Panc1 (cell line): ENCODE results near the gene EHBP1L1. TPM values are rescaled to one million over a fixed set of nuclear protein-coding genes. Genes with fewer than 3 reads are reported as not detected.

Source experiments
- ATAC-seq: fragments of 200-7000 bp; cut with Tn5 transposase; 2 replicates; pipeline ENCODE4 v1.9.1; 2020; ENCODE audit warnings: mild to moderate bottlenecking, moderate library complexity
- BruUV-seq: library from RNA; stranded (reverse); fragments of 400-500 nt; replicated peaks from 2 replicates; lab custom pipeline; 2021; lab: Mats Ljungman, UMichigan
- CTCF ChIA-PET: fragments of 300-600 bp; sonication (Branson Sonifier 250); formaldehyde crosslinking; loops from one replicate; lab custom pipeline; 2022; ENCODE audit warnings: antibody characterized with exemption; lab: Charles Lee
- POLR2A ChIA-PET: fragments of 300-600 bp; sonication (Branson Sonifier 250); formaldehyde crosslinking; loops from one replicate; lab custom pipeline; 2022; ENCODE audit warnings: antibody characterized with exemption; lab: Charles Lee
- DNase-seq: peaks from one replicate; pipeline ENCODE4 v3.0.0-alpha.2; 2010; ENCODE audit warnings: low read depth, low spot score
- H3K27ac ChIP-seq: 2 replicates; pipeline ENCODE4 v1.5.1; 2011; ENCODE audit warnings: mild to moderate bottlenecking, low read length, inconsistent platforms
- H3K27me3 ChIP-seq: fragments of 200-500 bp; sonication (Bioruptor generic); 2 replicates; pipeline ENCODE4 v1.6.0; 2014; ENCODE audit warnings: low read length, inconsistent platforms; ENCODE audit not compliant: control insufficient read depth, insufficient read depth
- H3K36me3 ChIP-seq: fragments of 200-500 bp; sonication (Bioruptor generic); 2 replicates; pipeline ENCODE4 v1.5.1; 2014; ENCODE audit warnings: inconsistent platforms, mild to moderate bottlenecking, low read length, moderate library complexity; ENCODE audit not compliant: control insufficient read depth, insufficient read depth
- H3K4me1 ChIP-seq: 2 replicates; pipeline ENCODE4 v1.5.1; 2011; ENCODE audit warnings: inconsistent platforms, mild to moderate bottlenecking, low read length, moderate library complexity; ENCODE audit not compliant: control insufficient read depth, insufficient read depth
- H3K4me3 ChIP-seq, 2 experiments: 2 replicates each; pipeline ENCODE4 v1.5.1; 2011 to 2012; ENCODE audit warnings: low read depth in 2 of 2, low read length in 2 of 2, mild to moderate bottlenecking in 2 of 2, inconsistent platforms in 1 of 2, moderate library complexity in 1 of 2
- H3K9me3 ChIP-seq: fragments of 200-500 bp; sonication (Bioruptor generic); 2 replicates; pipeline ENCODE4 v1.5.1; 2014; ENCODE audit warnings: low read depth, mild to moderate bottlenecking, inconsistent platforms, low read length, moderate library complexity; ENCODE audit not compliant: control insufficient read depth, insufficient read depth
- CTCF ChIP-seq: fragments of 450-650 bp; IDR thresholded peaks from 2 replicates; pipeline ENCODE4 v1.5.1; 2017; ENCODE audit warnings: mild to moderate bottlenecking
- POLR2AphosphoS5 ChIP-seq: IDR thresholded peaks from 2 replicates; pipeline ENCODE4 v1.6.1; 2012; ENCODE audit warnings: mild to moderate bottlenecking, low read depth, low read length, moderate library complexity
- REST ChIP-seq, 2 experiments: IDR thresholded peaks; 2 replicates each; pipeline ENCODE4 v1.6.1; 2011 to 2012; ENCODE audit warnings: low read depth in 2 of 2, control low read depth in 1 of 2, low read length in 1 of 2, mild to moderate bottlenecking in 1 of 2, moderate library complexity in 1 of 2; ENCODE audit not compliant: insufficient read depth in 1 of 2
- SIN3A ChIP-seq: IDR thresholded peaks from 2 replicates; pipeline ENCODE4 v1.6.1; 2012; ENCODE audit warnings: low read depth, mild to moderate bottlenecking, low read length, moderate library complexity, borderline replicate concordance; ENCODE audit not compliant: insufficient read depth
- TCF7L2 ChIP-seq: IDR thresholded peaks from 2 replicates; pipeline ENCODE4 v1.6.1; 2011; ENCODE audit warnings: mild to moderate bottlenecking, low read depth, low read length, inconsistent platforms
- in situ Hi-C: cut with HindIII; loops from 2 replicates; pipeline ENCODE4 v1.10.0; 2016; ENCODE audit warnings: low sequenced_read_pairs, low pct_unique_long_range_greater_than_20kb
- intact Hi-C: fragments of 100-400 bp; cut with micrococcal nuclease; formaldehyde crosslinking; loops from one replicate; pipeline ENCODE4 v1.10.0; 2022; ENCODE audit not compliant: unreplicated experiment
- total RNA-seq: library from RNA; stranded (reverse); gene quantifications from one replicate; pipeline ENCODE4 v1.2.1, GENCODE V29; 2021; ENCODE audit not compliant: unreplicated experiment

Gene EHBP1L1
- total RNA-seq, 1 experiment from 2014 or later = 108 TPM

- in situ Hi-C loops (no loop called here), intact Hi-C loops (no loop called here)
- Histone ChIP-seq H3K27me3 (no peaks in the 10 kb centered on the region), H3K27ac (no peak overlapping the region), H3K9me3 (no peaks in the 10 kb centered on the region), H3K4me3 (no peak overlapping the region), H3K4me1 (peaks cover 33% of the 10 kb centered on the region), H3K36me3 (peaks cover 10% of the 10 kb centered on the region; the same call in 1 of the 2 replicates)
- ATAC-seq (no peak), DNase-seq (no peak)
- POLR2A ChIA-PET = interaction anchor here (0.7 kb wide), 1 partner anchor 193 kb away, joined by 3 read pairs; no protein-coding TSS in a partner anchor
- TF ChIP-seq TCF7L2 (no peak), CTCF (no peak), REST (IDR thresholded peaks at IDR 0.05; ENCODE audit: insufficient read depth in 1 of 2, low read depth in 2 of 2, low read length in 1 of 2) (no peak), POLR2AphosphoS5 (no peak)
- BruUV-seq = no TSS peak
- CTCF ChIA-PET = interaction anchor here (0.5 kb wide), 1 partner anchor 53 kb away, joined by 3 read pairs; the partner anchor contains the start of gene RELA
Measured at GRCh38 chr11:65609665-65610064, 33.8 kb downstream of the EHBP1L1 start.

GRCh38 chr11:65610404-65610803 is 34.6 kb downstream of the EHBP1L1 start:
- intact Hi-C loops (no loop called here), in situ Hi-C loops (no loop called here)
- ChIA-PET CTCF (interaction anchor here (0.6 kb wide), 1 partner anchor 1226 kb away, joined by 3 read pairs; no protein-coding TSS in a partner anchor), POLR2A (interaction anchor here (0.6 kb wide), 1 partner anchor 17 kb away, joined by 5 read pairs; no protein-coding TSS in a partner anchor)
- Histone ChIP-seq H3K36me3 (peaks cover 9% of the 10 kb centered on the region; the same call in 1 of the 2 replicates), H3K27me3 (no peaks in the 10 kb centered on the region), H3K27ac (no peak overlapping the region), H3K9me3 (no peaks in the 10 kb centered on the region), H3K4me3 (no peak overlapping the region), H3K4me1 (peaks cover 33% of the 10 kb centered on the region)
- no peak for TF ChIP-seq SIN3A
- TF ChIP-seq CTCF = no peak
- TF ChIP-seq POLR2AphosphoS5 = no peak
- TF ChIP-seq TCF7L2 = no peak
- no peak for TF ChIP-seq REST (IDR thresholded peaks at IDR 0.05; ENCODE audit: insufficient read depth in 1 of 2, low read depth in 2 of 2, low read length in 1 of 2)
- no TSS peak for BruUV-seq
- no peak for DNase-seq
- ATAC-seq = no peak
